GM23338 (cell line): ENCODE data around the gene MAP4K5. TPM values are rescaled to one million over a fixed set of nuclear protein-coding genes. Genes with fewer than 3 reads are reported as not detected.

Source experiments
- ATAC-seq: fragments of 200-7000 bp; cut with Tn5 transposase; 3 replicates; pipeline ENCODE4 v1.9.1; 2020
- DNase-seq: peaks from one replicate; pipeline ENCODE4 v3.0.0-alpha.2; 2015; ENCODE audit warnings: low spot score
- H2AFZ ChIP-seq: fragments of 200-600 bp; sonication (generic); 2 replicates; pipeline ENCODE4 v1.8.0; 2016; ENCODE audit warnings: antibody characterized with exemption, mild to moderate bottlenecking, moderate library complexity
- H3F3A ChIP-seq: fragments of 200-600 bp; sonication (generic); replicated peaks from 2 replicates; pipeline ENCODE4 v1.8.0; 2017; ENCODE audit warnings: antibody characterized with exemption, mixed run types, low read depth
- H3K27ac ChIP-seq: fragments of 200-600 bp; sonication (generic); 2 replicates; pipeline ENCODE4 v1.6.1; 2016; ENCODE audit warnings: low read depth
- H3K27me3 ChIP-seq: fragments of 200-600 bp; sonication (generic); 2 replicates; pipeline ENCODE4 v1.8.0; 2016; ENCODE audit warnings: mild to moderate bottlenecking, mixed run types, moderate library complexity; ENCODE audit not compliant: insufficient read depth
- H3K36me3 ChIP-seq: fragments of 200-600 bp; sonication (generic); 2 replicates; pipeline ENCODE4 v1.8.0; 2016; ENCODE audit warnings: mild to moderate bottlenecking; ENCODE audit not compliant: insufficient read depth
- H3K4me1 ChIP-seq: fragments of 200-600 bp; sonication (generic); 2 replicates; pipeline ENCODE4 v1.8.0; 2016; ENCODE audit warnings: mild to moderate bottlenecking, moderate library complexity; ENCODE audit not compliant: insufficient read depth
- H3K4me2 ChIP-seq: fragments of 200-600 bp; sonication (generic); 2 replicates; pipeline ENCODE4 v1.7.1; 2017; ENCODE audit warnings: mixed run types
- H3K4me3 ChIP-seq: fragments of 200-600 bp; sonication (generic); 2 replicates; pipeline ENCODE4 v1.6.1; 2016; ENCODE audit warnings: mixed run types
- H3K79me2 ChIP-seq: fragments of 200-600 bp; sonication (generic); replicated peaks from 2 replicates; pipeline ENCODE4 v1.8.0; 2017; ENCODE audit warnings: mild to moderate bottlenecking; ENCODE audit not compliant: insufficient read depth
- H3K9me2 ChIP-seq: fragments of 200-600 bp; sonication (generic); 2 replicates; pipeline ENCODE4 v1.8.0; 2017; ENCODE audit not compliant: insufficient read depth
- H4K20me1 ChIP-seq: fragments of 200-600 bp; sonication (generic); replicated peaks from 2 replicates; pipeline ENCODE4 v1.8.0; 2017; ENCODE audit warnings: mild to moderate bottlenecking; ENCODE audit not compliant: insufficient read depth
- H3K27ac Mint-ChIP-seq: 2 replicates; pipeline ENCODE4 v1.8.0; 2020; ENCODE audit warnings: inconsistent platforms, mild to moderate bottlenecking, moderate library complexity, mixed read lengths
- H3K27me3 Mint-ChIP-seq: 3 replicates; pipeline ENCODE4 v1.8.0; 2022; ENCODE audit warnings: low read depth, mild to moderate bottlenecking, moderate library complexity, mixed read lengths, inconsistent platforms; ENCODE audit not compliant: insufficient read depth, poor library complexity
- H3K36me3 Mint-ChIP-seq: 3 replicates; pipeline ENCODE4 v1.8.0; 2021; ENCODE audit warnings: low read depth, mild to moderate bottlenecking, inconsistent platforms, moderate library complexity, mixed read lengths
- H3K4me1 Mint-ChIP-seq: 3 replicates; pipeline ENCODE4 v1.8.0; 2020; ENCODE audit warnings: mild to moderate bottlenecking, inconsistent platforms, mixed read lengths
- H3K4me3 Mint-ChIP-seq: 3 replicates; pipeline ENCODE4 v1.8.0; 2021; ENCODE audit warnings: moderate library complexity, mild to moderate bottlenecking, inconsistent platforms, mixed read lengths
- H3K9me3 Mint-ChIP-seq: 3 replicates; pipeline ENCODE4 v1.8.0; 2020; ENCODE audit warnings: moderate library complexity, mild to moderate bottlenecking, inconsistent platforms, mixed read lengths
- CREB1 ChIP-seq: fragments of 250-450 bp; sonication (Bioruptor Pico); IDR thresholded peaks from 2 replicates; pipeline ENCODE4 v1.5.0; 2020; ENCODE audit warnings: low read depth, mild to moderate bottlenecking, moderate library complexity
- ETS1 ChIP-seq: IDR thresholded peaks from 2 replicates; pipeline ENCODE4 v1.6.1; 2016; ENCODE audit warnings: antibody characterized with exemption
- EZH2 ChIP-seq: fragments of 200-600 bp; sonication (generic); IDR thresholded peaks from one replicate; pipeline ENCODE4 v1.8.0; 2017; ENCODE audit warnings: antibody characterized with exemption, mild to moderate bottlenecking, low read depth; ENCODE audit not compliant: unreplicated experiment
- EZH2phosphoT487 ChIP-seq: fragments of 200-600 bp; sonication (generic); IDR thresholded peaks from one replicate; pipeline ENCODE4 v1.8.1; 2018; ENCODE audit warnings: antibody characterized with exemption; ENCODE audit not compliant: unreplicated experiment
- JUNB ChIP-seq: IDR thresholded peaks from one replicate; pipeline ENCODE4 v1.6.1; 2016; ENCODE audit warnings: antibody characterized with exemption; ENCODE audit not compliant: unreplicated experiment
- NANOG ChIP-seq: IDR thresholded peaks from 2 replicates; pipeline ENCODE4 v1.6.1; 2016; ENCODE audit warnings: antibody characterized with exemption, borderline replicate concordance
- POLR2AphosphoS5 ChIP-seq: IDR thresholded peaks from 2 replicates; pipeline ENCODE4 v1.6.1; 2016; ENCODE audit warnings: antibody characterized with exemption, low read depth
- REST ChIP-seq: IDR thresholded peaks from one replicate; pipeline ENCODE4 v1.6.1; 2018; ENCODE audit warnings: antibody characterized with exemption; ENCODE audit not compliant: unreplicated experiment
- STAT1 ChIP-seq: IDR thresholded peaks from one replicate; pipeline ENCODE4 v1.6.1; 2016; ENCODE audit warnings: antibody characterized with exemption; ENCODE audit not compliant: unreplicated experiment
- ZNF114 ChIP-seq: fragments of 250-450 bp; sonication (Bioruptor Pico); IDR thresholded peaks from 2 replicates; pipeline ENCODE4 v1.5.0; 2020; ENCODE audit warnings: mild to moderate bottlenecking, moderate library complexity
- ZNF331 ChIP-seq: fragments of 250-450 bp; sonication (Bioruptor Pico); IDR thresholded peaks from 2 replicates; pipeline ENCODE4 v1.5.0; 2020; ENCODE audit warnings: low read depth, mild to moderate bottlenecking, moderate library complexity
- ZNF462 ChIP-seq: fragments of 250-450 bp; sonication (Bioruptor Pico); IDR thresholded peaks from 2 replicates; pipeline ENCODE4 v1.5.0; 2020; ENCODE audit warnings: mild to moderate bottlenecking, moderate library complexity
- polyA plus RNA-seq: library from polyadenylated mRNA; unstranded; fragments of >200 nt; fragmentation: Nextera tagmentation; extraction: Ambion mirVana; gene quantifications from 2 replicates; pipeline ENCODE4 v1.2.1, GENCODE V29; 2016
- total RNA-seq: library from RNA; depleted of rRNA; stranded (reverse); fragments of >200 nt; shearing (Covaris generic); gene quantifications from 2 replicates; pipeline ENCODE4 v1.2.3, GENCODE V29; 2014

MAP4K5 gene
- total and polyA plus RNA-seq, 2 experiments from 2014 or later, result 71.4 to 74.6 TPM

- no peak for TF ChIP-seq ZNF462
- TF ChIP-seq REST, result no peak
These were observed 151.9 kb downstream of the MAP4K5 start (continued) for GRCh38 chr14:50380455-50380854.

- DNase-seq (no peak), ATAC-seq (no peak)
- H3K4me3 ChIP-seq, result no peak overlapping the region
- no peaks in the 10 kb centered on the region for H3K27me3 ChIP-seq
- no peak overlapping the region for H3K4me3 Mint-ChIP-seq
- no peaks in the 10 kb centered on the region for H3K36me3 Mint-ChIP-seq
- H3K4me2 ChIP-seq, result no peak overlapping the region
- H3K4me1 Mint-ChIP-seq, result no peaks in the 10 kb centered on the region
- H3K27ac ChIP-seq, result no peak overlapping the region
- no peaks in the 10 kb centered on the region for H3K9me2 ChIP-seq
- H3K4me1 ChIP-seq, result no peaks in the 10 kb centered on the region
- TF ChIP-seq EZH2 (no peak), JUNB (no peak), ETS1 (no peak), EZH2phosphoT487 (no peak), REST (no peak), CREB1 (CRISPR knock-in tag) (no peak), STAT1 (no peak), ZNF114 (no peak), POLR2AphosphoS5 (no peak), ZNF331 (CRISPR knock-in tag) (no peak), NANOG (no peak)
- H3K36me3 ChIP-seq, result no peaks in the 10 kb centered on the region
- peaks cover 3% of the 10 kb centered on the region for H3K27me3 Mint-ChIP-seq
- no peaks in the 10 kb centered on the region; the same call in 2 of the 3 replicates for H3K9me3 Mint-ChIP-seq
- no peaks in the 10 kb centered on the region for H4K20me1 ChIP-seq
- no peak overlapping the region for H2AFZ ChIP-seq
- H3F3A ChIP-seq, result no peaks in the 10 kb centered on the region
- no peaks in the 10 kb centered on the region for H3K79me2 ChIP-seq
- H3K27ac Mint-ChIP-seq, result no peak overlapping the region
These were observed 152.8 kb downstream of the MAP4K5 start for GRCh38 chr14:50379563-50379962.
